OCI-LY3 (cell line): ENCODE data around the gene FERMT3.

Source experiments
- EZH2phosphoT487 ChIP-seq: fragments of 200-600 bp; shearing (Covaris generic); IDR thresholded peaks from 2 replicates; pipeline ENCODE4 v1.6.1; 2018; ENCODE audit warnings: antibody characterized with exemption, mixed run types, low read depth
- TF ChIP-seq, protein P1 (sequence below): fragments of 200-600, 300-600 bp; sonication (generic); IDR thresholded peaks from 2 replicates; pipeline ENCODE4 v1.5.1; 2014; ENCODE audit warnings: antibody characterized with exemption, low read length, low read depth

DNA sequence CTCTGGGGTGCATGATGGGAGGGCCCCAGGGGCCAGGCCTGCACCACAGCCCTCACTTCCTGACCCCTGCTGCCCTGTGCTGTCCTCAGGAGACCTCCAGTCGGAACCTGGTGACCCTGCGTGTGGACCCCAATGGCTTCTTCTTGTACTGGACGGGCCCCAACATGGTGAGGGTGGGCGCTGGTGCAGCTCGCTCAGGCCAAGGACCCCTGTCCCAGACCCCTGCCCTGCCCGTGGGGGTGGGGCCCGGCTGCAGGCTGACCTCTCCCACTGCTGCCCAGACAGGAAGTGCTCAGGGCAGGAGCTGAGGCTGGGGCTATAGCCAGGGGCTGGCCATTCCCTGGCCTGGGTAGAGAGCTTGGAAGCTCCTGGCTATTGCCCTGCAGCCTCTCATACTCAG, 47.8 kb downstream of the FERMT3 start:
- TF ChIP-seq, protein P1, sequence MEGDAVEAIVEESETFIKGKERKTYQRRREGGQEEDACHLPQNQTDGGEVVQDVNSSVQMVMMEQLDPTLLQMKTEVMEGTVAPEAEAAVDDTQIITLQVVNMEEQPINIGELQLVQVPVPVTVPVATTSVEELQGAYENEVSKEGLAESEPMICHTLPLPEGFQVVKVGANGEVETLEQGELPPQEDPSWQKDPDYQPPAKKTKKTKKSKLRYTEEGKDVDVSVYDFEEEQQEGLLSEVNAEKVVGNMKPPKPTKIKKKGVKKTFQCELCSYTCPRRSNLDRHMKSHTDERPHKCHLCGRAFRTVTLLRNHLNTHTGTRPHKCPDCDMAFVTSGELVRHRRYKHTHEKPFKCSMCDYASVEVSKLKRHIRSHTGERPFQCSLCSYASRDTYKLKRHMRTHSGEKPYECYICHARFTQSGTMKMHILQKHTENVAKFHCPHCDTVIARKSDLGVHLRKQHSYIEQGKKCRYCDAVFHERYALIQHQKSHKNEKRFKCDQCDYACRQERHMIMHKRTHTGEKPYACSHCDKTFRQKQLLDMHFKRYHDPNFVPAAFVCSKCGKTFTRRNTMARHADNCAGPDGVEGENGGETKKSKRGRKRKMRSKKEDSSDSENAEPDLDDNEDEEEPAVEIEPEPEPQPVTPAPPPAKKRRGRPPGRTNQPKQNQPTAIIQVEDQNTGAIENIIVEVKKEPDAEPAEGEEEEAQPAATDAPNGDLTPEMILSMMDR: no peak
- no peak for TF ChIP-seq EZH2phosphoT487
